ENCODE data around the gene UBL4B.

GRCh38 chr1:110130989-110131388, 18.7 kb downstream of the UBL4B start:
- TF ChIP-seq CTCF (IDR thresholded peaks at IDR 0.05) (no peak), POLR2A (IDR thresholded peaks at IDR 0.05) (no peak)
